Gastroesophageal sphincter (tissue), 3 donors: ENCODE data around the gene SIGLEC14.

Experiments
- EP300 ChIP-seq: sonication (generic); formaldehyde crosslinking; IDR thresholded peaks from one replicate; pipeline ENCODE4 v1.6.1; 2017; ENCODE audit warnings: antibody characterized with exemption, mild to moderate bottlenecking
- POLR2A ChIP-seq, 2 donors: fragments of 450-650 bp; IDR thresholded peaks; one replicate each; pipeline ENCODE4 v1.6.1; 2017; ENCODE audit warnings: antibody characterized with exemption in 2 of 2, mild to moderate bottlenecking in 2 of 2, moderate library complexity in 1 of 2
- TF ChIP-seq, protein P1 (sequence below), 4 experiments: fragments of 200-600 bp in 2 of 4; fragments of 450-650 bp in 2 of 4; sonication (generic) in 1 of 4; IDR thresholded peaks; one replicate each; pipeline ENCODE4 v1.5.1; 2017 to 2019; ENCODE audit warnings: antibody characterized with exemption in 4 of 4, mild to moderate bottlenecking in 2 of 4, moderate library complexity in 2 of 4

DNA sequence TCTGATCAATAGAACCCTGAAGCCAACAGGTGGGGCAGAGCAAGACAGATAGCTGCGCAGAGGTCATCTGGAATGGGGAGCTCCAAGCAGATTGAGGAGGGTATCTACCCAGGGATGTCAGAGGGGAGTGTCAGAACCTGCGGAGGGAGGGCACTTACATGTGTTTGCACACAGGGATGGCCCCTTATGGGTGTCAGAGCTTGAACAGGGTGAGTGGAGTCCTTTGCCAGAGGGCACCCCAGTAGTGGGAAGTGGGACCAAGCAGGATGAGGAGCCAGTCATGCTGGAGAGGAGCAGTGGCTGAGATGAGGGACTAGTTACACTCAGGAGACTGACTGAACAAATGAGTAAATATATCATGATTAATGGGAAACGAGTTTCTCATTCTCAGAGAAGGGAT is 17.0 kb upstream of the SIGLEC14 start:
- no peak for TF ChIP-seq POLR2A (IDR thresholded peaks at IDR 0.05)
- TF ChIP-seq, protein P1, sequence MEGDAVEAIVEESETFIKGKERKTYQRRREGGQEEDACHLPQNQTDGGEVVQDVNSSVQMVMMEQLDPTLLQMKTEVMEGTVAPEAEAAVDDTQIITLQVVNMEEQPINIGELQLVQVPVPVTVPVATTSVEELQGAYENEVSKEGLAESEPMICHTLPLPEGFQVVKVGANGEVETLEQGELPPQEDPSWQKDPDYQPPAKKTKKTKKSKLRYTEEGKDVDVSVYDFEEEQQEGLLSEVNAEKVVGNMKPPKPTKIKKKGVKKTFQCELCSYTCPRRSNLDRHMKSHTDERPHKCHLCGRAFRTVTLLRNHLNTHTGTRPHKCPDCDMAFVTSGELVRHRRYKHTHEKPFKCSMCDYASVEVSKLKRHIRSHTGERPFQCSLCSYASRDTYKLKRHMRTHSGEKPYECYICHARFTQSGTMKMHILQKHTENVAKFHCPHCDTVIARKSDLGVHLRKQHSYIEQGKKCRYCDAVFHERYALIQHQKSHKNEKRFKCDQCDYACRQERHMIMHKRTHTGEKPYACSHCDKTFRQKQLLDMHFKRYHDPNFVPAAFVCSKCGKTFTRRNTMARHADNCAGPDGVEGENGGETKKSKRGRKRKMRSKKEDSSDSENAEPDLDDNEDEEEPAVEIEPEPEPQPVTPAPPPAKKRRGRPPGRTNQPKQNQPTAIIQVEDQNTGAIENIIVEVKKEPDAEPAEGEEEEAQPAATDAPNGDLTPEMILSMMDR (IDR thresholded peaks at IDR 0.05), result no peak
- no peak for TF ChIP-seq EP300
